Activated CD8-positive, alpha-beta T cell treated with anti-CD3 and anti-CD28 coated beads for 36 hours (primary cell): ENCODE measurements around the gene HPGDS. TPM values are rescaled to one million over a fixed set of nuclear protein-coding genes. Genes with fewer than 3 reads are reported as not detected.
"Not testable (repeated sequence)": the region's sequence is repeated elsewhere in the genome, so short reads cannot be mapped to it uniquely, and the experiment has no call there.

Experiments
- ATAC-seq: fragments of 200-7000 bp; cut with Tn5 transposase; one replicate; pipeline ENCODE4 v1.10.0; 2021; ENCODE audit warnings: mild to moderate bottlenecking, moderate library complexity
- CTCF ChIA-PET: fragments of 350-600 bp; sonication (Branson Sonifier 250); formaldehyde crosslinking; loops from one replicate; lab custom pipeline; 2021; ENCODE audit warnings: antibody characterized with exemption; lab: Charles Lee
- POLR2A ChIA-PET: fragments of 350-600 bp; sonication (Branson Sonifier 250); formaldehyde crosslinking; loops from one replicate; lab custom pipeline; 2021; ENCODE audit warnings: antibody characterized with exemption; lab: Charles Lee
- DNase-seq: peaks from one replicate; pipeline ENCODE4 v3.0.0-alpha.2; 2020
- H3K27ac Mint-ChIP-seq: one replicate; pipeline ENCODE4 v1.8.0; 2021; ENCODE audit warnings: mild to moderate bottlenecking, mixed read lengths
- H3K27me3 Mint-ChIP-seq: one replicate; pipeline ENCODE4 v1.8.0; 2021; ENCODE audit warnings: mixed read lengths
- H3K36me3 Mint-ChIP-seq: one replicate; pipeline ENCODE4 v1.8.0; 2021; ENCODE audit warnings: low read depth, mixed read lengths
- H3K4me1 Mint-ChIP-seq: one replicate; pipeline ENCODE4 v1.8.0; 2021; ENCODE audit warnings: low read depth, mixed read lengths
- H3K4me3 Mint-ChIP-seq: one replicate; pipeline ENCODE4 v1.8.0; 2021; ENCODE audit warnings: mild to moderate bottlenecking, moderate library complexity, mixed read lengths
- H3K9me3 Mint-ChIP-seq: one replicate; pipeline ENCODE4 v1.8.0; 2021; ENCODE audit warnings: mixed read lengths
- CTCF ChIP-seq: fragments of 200-600 bp; IDR thresholded peaks from one replicate; pipeline ENCODE4 v1.8.0; 2022; ENCODE audit warnings: antibody characterized with exemption, mild to moderate bottlenecking
- intact Hi-C: fragments of 100-400 bp; cut with micrococcal nuclease; formaldehyde crosslinking; loops from one replicate; pipeline ENCODE4 v1.10.0; 2022
- total RNA-seq, 2 experiments: library from RNA; stranded (reverse); gene quantifications; one replicate each; pipeline ENCODE4 v1.2.3, GENCODE V29; 2021

Gene HPGDS
- not detected for total RNA-seq

GRCh38 chr4:94342694-94343093, at the start of gene HPGDS:
Gene HPGDS, minus strand, starts transcription at chr4:94342836. Its CDS starts 8,207 bp downstream, at chr4:94334629.
- intact Hi-C loops = no loop called here
- Mint-ChIP-seq H3K4me3 (no peak within 1 kb of the TSS), H3K36me3 (no peaks in the 10 kb centered on the region), H3K27me3 (no peaks in the 10 kb centered on the region), H3K9me3 (no peaks in the 10 kb centered on the region), H3K27ac (no peak within 1 kb of the TSS), H3K4me1 (peaks cover 37% of the 10 kb centered on the region)
- no peak for ATAC-seq
- ChIA-PET CTCF (interaction anchor here (0.5 kb wide), 1 partner anchor 278 kb away, joined by 3 read pairs; no protein-coding TSS in a partner anchor), POLR2A (no interaction called here)
- DNase-seq = no peak
- TF ChIP-seq CTCF = no peak

- Mint-ChIP-seq H3K27me3 (peaks cover 2% of the 10 kb centered on the region), H3K27ac (no peak overlapping the region), H3K36me3 (no peaks in the 10 kb centered on the region), H3K4me1 (no peaks in the 10 kb centered on the region), H3K9me3 (no peaks in the 10 kb centered on the region), H3K4me3 (no peak overlapping the region)
- ChIA-PET CTCF (interaction anchor here (0.9 to 2.5 kb wide), 7 partner anchors 9 to 89 kb away, joined by 3 to 10 read pairs (median 4); no protein-coding TSS in a partner anchor), POLR2A (no interaction called here)
- DNase-seq = peak; percentile 44
- TF ChIP-seq CTCF = peak; percentile 72
- intact Hi-C loops = loop anchor here (10.0 kb wide), 1 partner anchor 596 kb away; no protein-coding TSS in a partner anchor
- no peak for ATAC-seq
These were observed 48.3 kb upstream of the HPGDS start for GRCh38 chr4:94390804-94391410.

GRCh38 chr4:94389595-94390267, 47.1 kb upstream of the HPGDS start:
- no peak overlapping the region for H3K27ac Mint-ChIP-seq
- ChIA-PET CTCF (interaction anchor here (0.8 to 2.5 kb wide), 9 partner anchors 11 to 87 kb away, joined by 3 to 10 read pairs (median 3); no protein-coding TSS in a partner anchor), POLR2A (no interaction called here)
- H3K4me1 Mint-ChIP-seq = no peaks in the 10 kb centered on the region
- H3K4me3 Mint-ChIP-seq = no peak overlapping the region
- H3K36me3 Mint-ChIP-seq = no peaks in the 10 kb centered on the region
- no peak for TF ChIP-seq CTCF
- ATAC-seq (no peak), DNase-seq (no peak)
- H3K9me3 Mint-ChIP-seq = no peaks in the 10 kb centered on the region
- intact Hi-C loops = loop anchor here (1.0 to 10.0 kb wide), 2 partner anchors 85 to 595 kb away; no protein-coding TSS in a partner anchor
- peaks cover 2% of the 10 kb centered on the region for H3K27me3 Mint-ChIP-seq

- DNase-seq, H3K4me3 Mint-ChIP-seq, H3K36me3 Mint-ChIP-seq, CTCF ChIA-PET, H3K27me3 Mint-ChIP-seq, POLR2A ChIA-PET, ATAC-seq, H3K9me3 Mint-ChIP-seq, H3K4me1 Mint-ChIP-seq, intact Hi-C loops, H3K27ac Mint-ChIP-seq: not testable (repeated sequence)
These were observed 45.3 kb upstream of the HPGDS start for GRCh38 chr4:94387965-94388364.

- ATAC-seq, CTCF ChIA-PET, H3K4me3 Mint-ChIP-seq, H3K36me3 Mint-ChIP-seq, POLR2A ChIA-PET, H3K27me3 Mint-ChIP-seq, H3K4me1 Mint-ChIP-seq, H3K9me3 Mint-ChIP-seq, H3K27ac Mint-ChIP-seq, DNase-seq, intact Hi-C loops: not testable (repeated sequence)
These were observed 42.8 kb upstream of the HPGDS start for GRCh38 chr4:94385452-94385851.

- H3K4me1 Mint-ChIP-seq, POLR2A ChIA-PET, H3K27me3 Mint-ChIP-seq, H3K36me3 Mint-ChIP-seq, H3K9me3 Mint-ChIP-seq, DNase-seq, H3K4me3 Mint-ChIP-seq, CTCF ChIA-PET, H3K27ac Mint-ChIP-seq, intact Hi-C loops, ATAC-seq: not testable (repeated sequence)
These were observed 40.3 kb upstream of the HPGDS start for GRCh38 chr4:94382891-94383290.
